BLaER1 treated with 17β-estradiol and CSF1 and Interleukin-3, amounts not matched to agents 10 nM and 100 nM (cell line): ENCODE results near the gene TMEM145.

ENCODE experiments used
- H3K27ac ChIP-seq, 11 experiments: shearing (Covaris generic); formaldehyde crosslinking; 2 replicates each; pipeline ENCODE4 v1.8.1; 2022
- H3K27me3 ChIP-seq, 11 experiments: shearing (Covaris generic); formaldehyde crosslinking; 2 replicates each; pipeline ENCODE4 v1.8.1; 2022
- H3K36me3 ChIP-seq, 11 experiments: shearing (Covaris generic); formaldehyde crosslinking; 2 replicates each; pipeline ENCODE4 v1.8.1; 2022
- H3K4me1 ChIP-seq, 10 experiments: shearing (Covaris generic); formaldehyde crosslinking; 2 replicates each; pipeline ENCODE4 v1.8.1; 2022
- H3K4me2 ChIP-seq, 11 experiments: shearing (Covaris generic); formaldehyde crosslinking; 2 replicates each; pipeline ENCODE4 v1.8.1; 2022
- H3K4me3 ChIP-seq, 10 experiments: shearing (Covaris generic); formaldehyde crosslinking; 2 replicates each; pipeline ENCODE4 v1.8.1; 2022
- H3K9ac ChIP-seq, 11 experiments: shearing (Covaris generic); formaldehyde crosslinking; 2 replicates each; pipeline ENCODE4 v1.8.1; 2022
- H3K9me3 ChIP-seq, 11 experiments: shearing (Covaris generic); formaldehyde crosslinking; replicated peaks in 1 of 11; 2 replicates each; pipeline ENCODE4 v1.8.1; 2022
- H4K20me1 ChIP-seq, 11 experiments: shearing (Covaris generic); formaldehyde crosslinking; 2 replicates each; pipeline ENCODE4 v1.8.1; 2022
- Cebpa-rat ChIP-seq, 11 experiments: shearing (Covaris generic); IDR thresholded peaks; 2 replicates each; pipeline ENCODE4 v1.8.1; 2022

Gene TMEM145

DNA sequence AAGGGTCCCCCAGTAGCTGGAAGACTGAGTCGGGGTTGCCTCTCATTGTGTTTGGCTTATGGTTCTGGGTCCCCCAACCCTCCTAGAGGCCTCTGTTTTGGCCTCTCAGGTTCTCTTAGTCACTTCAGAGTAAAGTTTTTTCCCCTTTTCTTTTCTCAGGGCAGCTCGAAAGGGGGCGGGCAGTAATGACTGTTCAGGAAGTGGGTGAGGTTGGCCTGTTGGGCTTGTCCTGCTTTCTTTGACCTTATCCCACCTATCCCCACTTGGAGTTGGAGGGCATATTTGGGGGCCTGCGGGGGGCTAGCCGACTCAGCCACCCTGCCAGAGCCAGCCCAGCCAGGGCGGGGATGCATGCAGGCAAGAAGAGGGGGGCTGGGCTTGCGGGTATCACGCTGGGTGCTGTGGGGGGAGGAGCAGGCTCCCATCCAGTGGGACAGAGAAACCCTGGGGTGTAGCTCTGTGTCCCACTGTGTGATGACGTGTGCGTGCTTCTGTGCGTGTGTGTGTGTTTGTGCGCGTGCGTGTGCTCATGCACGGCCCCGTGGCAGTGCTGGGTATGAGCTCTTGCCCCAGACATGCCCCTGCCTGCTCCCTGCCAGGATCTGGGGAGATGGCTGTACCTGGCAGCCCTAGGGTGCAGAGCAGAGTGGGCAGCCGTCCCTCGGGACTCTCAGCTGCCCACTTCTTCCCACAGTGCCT lies 42.6 kb upstream of the TMEM145 start:
- peak overlapping the region; percentile 92 to 100 (median 99) for H3K4me2 ChIP-seq
- TF ChIP-seq Cebpa-rat (IDR thresholded peaks at IDR 0.05) = no peak
- H3K9ac ChIP-seq = peak overlapping the region; percentile 82 to 97 (median 90)
- H4K20me1 ChIP-seq = peaks cover 0 to 44% (median 10%) of the 10 kb centered on the region in 11 experiments; a peak in 13 of 22 replicates
- H3K27ac ChIP-seq = peak overlapping the region; percentile 76 to 99 (median 91)
- peaks cover 34 to 61% (median 46%) of the 10 kb centered on the region in 10 experiments for H3K4me1 ChIP-seq
- no peaks in the 10 kb centered on the region for H3K9me3 ChIP-seq
- peak overlapping the region; percentile 61 to 86 (median 72) for H3K4me3 ChIP-seq
- H3K36me3 ChIP-seq = peaks cover 33 to 43% (median 39%) of the 10 kb centered on the region in 11 experiments
- H3K27me3 ChIP-seq = no peaks in the 10 kb centered on the region

DNA sequence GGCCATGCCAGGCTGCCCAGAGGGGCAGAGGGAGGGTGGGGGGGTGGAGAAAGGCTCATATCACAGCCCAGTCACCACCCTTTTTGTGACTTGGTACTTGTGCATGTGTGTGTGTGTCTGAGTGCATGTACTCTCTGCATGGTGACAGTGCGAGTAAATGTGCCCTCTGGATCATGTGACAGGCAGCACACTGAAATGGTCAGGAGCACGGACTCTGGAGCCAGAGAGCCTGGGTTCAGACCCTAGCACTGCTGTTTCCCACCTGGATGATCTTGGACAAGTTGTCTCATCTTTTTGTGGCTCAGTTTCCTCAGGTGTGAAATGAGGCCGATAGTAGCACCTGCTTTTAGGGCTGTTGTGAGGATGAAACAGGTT lies 42.1 kb upstream of the TMEM145 start:
- Histone ChIP-seq H3K27me3 (no peaks in the 10 kb centered on the region), H3K27ac (peak overlapping the region in 10 of 11 experiments; percentile 76 to 99 (median 92); a peak in 21 of 22 replicates), H3K4me1 (peaks cover 35 to 67% (median 50%) of the 10 kb centered on the region in 10 experiments), H3K9me3 (no peaks in the 10 kb centered on the region), H3K4me3 (peak overlapping the region in 9 of 10 experiments; percentile 61 to 86 (median 74); a peak in 17 of 20 replicates), H3K36me3 (peaks cover 33 to 48% (median 44%) of the 10 kb centered on the region in 11 experiments), H3K4me2 (peak overlapping the region; percentile 92 to 100 (median 99)), H4K20me1 (peaks cover 0 to 50% (median 13%) of the 10 kb centered on the region in 11 experiments; a peak in 14 of 22 replicates), H3K9ac (peak overlapping the region; percentile 82 to 97 (median 90); a peak in 20 of 22 replicates)
- no peak for TF ChIP-seq Cebpa-rat (IDR thresholded peaks at IDR 0.05)

DNA sequence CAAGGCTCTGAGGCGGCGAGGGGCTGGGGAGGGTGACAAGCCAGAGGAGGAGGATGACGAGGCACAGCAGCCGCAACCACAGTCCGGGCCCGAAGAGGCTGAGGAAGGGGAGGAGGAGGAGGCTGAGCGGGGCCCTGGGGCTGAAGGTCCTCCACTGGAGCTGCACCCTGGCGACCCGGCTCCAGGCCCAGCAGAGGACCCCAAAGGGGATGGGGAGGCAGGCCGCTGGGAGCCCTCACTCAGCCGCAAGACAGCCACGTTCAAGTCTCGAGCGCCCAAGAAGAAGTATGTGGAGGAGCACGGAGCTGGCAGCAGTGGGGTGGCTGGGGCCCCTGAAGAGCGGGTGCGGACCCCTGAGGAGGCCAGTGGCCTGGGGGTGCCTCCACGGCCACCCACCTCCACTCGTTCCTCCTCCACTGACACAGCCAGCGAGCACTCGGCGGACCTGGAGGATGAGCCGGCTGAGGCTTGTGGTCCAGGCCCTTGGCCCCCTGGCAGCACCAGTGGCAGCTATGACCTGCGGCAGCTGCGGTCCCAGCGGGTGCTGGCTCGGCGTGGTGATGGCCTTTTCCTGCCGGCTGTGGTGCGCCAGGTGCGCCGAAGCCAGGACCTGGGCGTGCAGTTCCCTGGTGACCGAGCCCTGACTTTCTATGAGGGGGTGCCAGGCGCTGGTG lies 41.1 kb upstream of the TMEM145 start:
- Histone ChIP-seq H3K4me2 (peak overlapping the region in 9 of 11 experiments; percentile 94 to 100 (median 99); a peak in 17 of 22 replicates), H3K27me3 (no peaks in the 10 kb centered on the region), H4K20me1 (peaks cover 0 to 59% (median 23%) of the 10 kb centered on the region in 11 experiments; a peak in 14 of 22 replicates), H3K9ac (peak overlapping the region in 9 of 11 experiments; percentile 39 to 97 (median 89); a peak in 10 of 22 replicates), H3K36me3 (peaks cover 38 to 58% (median 44%) of the 10 kb centered on the region in 11 experiments), H3K4me1 (peaks cover 43 to 73% (median 58%) of the 10 kb centered on the region in 10 experiments), H3K4me3 (no peak overlapping the region), H3K9me3 (no peaks in the 10 kb centered on the region), H3K27ac (peak overlapping the region in 9 of 11 experiments; percentile 45 to 99 (median 93); a peak in 13 of 22 replicates)
- TF ChIP-seq Cebpa-rat (IDR thresholded peaks at IDR 0.05) = no peak

DNA sequence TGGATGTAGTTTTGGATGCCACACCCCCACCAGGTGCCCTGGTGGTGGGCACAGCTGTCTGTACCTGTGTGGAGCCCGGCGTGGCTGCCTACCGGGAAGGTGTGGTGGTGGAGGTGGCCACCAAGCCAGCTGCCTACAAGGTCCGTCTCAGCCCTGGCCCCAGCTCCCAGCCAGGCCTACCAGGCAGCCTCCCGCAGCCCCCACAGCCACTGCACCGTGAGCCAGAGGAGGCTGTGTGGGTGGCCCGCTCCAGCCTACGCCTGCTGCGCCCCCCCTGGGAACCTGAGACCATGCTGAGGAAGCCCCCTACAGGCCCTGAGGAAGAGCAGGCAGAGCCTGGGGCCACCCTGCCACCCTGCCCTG lies 40.6 kb upstream of the TMEM145 start:
- Histone ChIP-seq H3K36me3 (peaks cover 38 to 63% (median 45%) of the 10 kb centered on the region in 11 experiments), H3K9ac (peak overlapping the region in 7 of 11 experiments; percentile 9 to 97 (median 82); a peak in 11 of 22 replicates), H3K4me2 (no peak overlapping the region), H4K20me1 (peaks cover under 1 to 65% (median 26%) of the 10 kb centered on the region in 11 experiments; a peak in 16 of 22 replicates), H3K9me3 (no peaks in the 10 kb centered on the region), H3K4me3 (no peak overlapping the region), H3K27ac (peak overlapping the region in 6 of 11 experiments; percentile 45 to 99 (median 96); a peak in 10 of 22 replicates), H3K27me3 (no peaks in the 10 kb centered on the region), H3K4me1 (peaks cover 43 to 73% (median 58%) of the 10 kb centered on the region in 10 experiments)
- no peak for TF ChIP-seq Cebpa-rat (IDR thresholded peaks at IDR 0.05)

DNA sequence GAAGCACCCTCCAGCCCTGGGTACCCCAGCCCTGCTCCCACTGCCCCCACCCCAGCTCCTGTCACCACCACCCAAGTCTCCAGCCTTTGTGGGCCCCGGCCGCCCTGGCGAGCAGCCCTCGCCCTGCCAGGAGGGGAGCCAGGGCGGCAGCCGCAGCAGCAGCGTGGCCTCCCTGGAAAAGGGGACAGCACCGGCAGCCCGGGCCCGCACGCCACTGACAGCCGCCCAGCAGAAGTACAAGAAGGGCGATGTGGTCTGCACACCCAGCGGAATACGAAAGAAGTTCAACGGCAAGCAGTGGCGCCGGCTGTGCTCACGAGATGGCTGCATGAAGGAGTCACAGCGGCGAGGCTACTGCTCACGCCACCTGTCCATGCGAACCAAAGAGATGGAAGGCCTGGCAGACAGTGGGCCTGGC lies 40.1 kb upstream of the TMEM145 start:
- no peaks in the 10 kb centered on the region for H3K9me3 ChIP-seq
- no peak overlapping the region for H3K4me3 ChIP-seq
- TF ChIP-seq Cebpa-rat (IDR thresholded peaks at IDR 0.05) = no peak
- peaks cover 43 to 73% (median 59%) of the 10 kb centered on the region in 10 experiments for H3K4me1 ChIP-seq
- peaks cover 38 to 68% (median 45%) of the 10 kb centered on the region in 11 experiments for H3K36me3 ChIP-seq
- H3K4me2 ChIP-seq = no peak overlapping the region
- H4K20me1 ChIP-seq = peaks cover 5 to 69% (median 31%) of the 10 kb centered on the region in 11 experiments; a peak in 16 of 22 replicates
- H3K27me3 ChIP-seq = no peaks in the 10 kb centered on the region
- peak overlapping the region in 2 of 11 experiments; percentile 97 to 99; a peak in 2 of 22 replicates for H3K27ac ChIP-seq
- H3K9ac ChIP-seq = peak overlapping the region in 6 of 11 experiments; percentile 9 to 97 (median 38); a peak in 6 of 22 replicates

DNA sequence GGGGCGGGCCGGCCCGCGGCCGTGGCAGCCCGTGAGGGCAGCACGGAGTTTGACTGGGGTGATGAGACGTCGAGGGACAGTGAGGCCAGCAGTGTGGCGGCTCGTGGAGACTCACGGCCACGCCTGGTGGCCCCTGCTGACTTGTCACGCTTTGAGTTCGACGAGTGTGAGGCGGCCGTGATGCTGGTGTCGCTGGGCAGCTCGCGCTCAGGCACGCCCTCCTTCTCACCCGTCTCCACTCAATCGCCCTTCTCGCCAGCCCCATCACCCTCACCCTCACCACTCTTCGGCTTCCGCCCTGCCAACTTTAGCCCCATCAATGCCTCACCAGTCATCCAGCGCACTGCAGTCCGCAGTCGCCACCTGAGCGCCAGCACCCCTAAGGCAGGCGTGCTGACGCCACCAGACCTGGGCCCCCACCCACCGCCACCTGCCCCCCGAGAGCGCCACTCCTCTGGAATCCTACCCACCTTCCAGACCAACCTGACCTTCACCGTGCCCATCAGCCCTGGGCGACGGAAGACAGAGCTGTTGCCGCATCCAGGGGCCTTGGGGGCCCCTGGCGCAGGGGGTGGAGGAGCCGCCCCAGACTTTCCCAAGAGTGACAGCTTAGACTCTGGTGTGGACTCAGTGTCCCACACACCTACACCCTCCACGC lies 39.6 kb upstream of the TMEM145 start:
- no peak for TF ChIP-seq Cebpa-rat (IDR thresholded peaks at IDR 0.05)
- Histone ChIP-seq H3K27me3 (no peaks in the 10 kb centered on the region), H3K9ac (peak overlapping the region in 8 of 11 experiments; percentile 9 to 97 (median 60); a peak in 7 of 22 replicates), H3K4me1 (peaks cover 49 to 79% (median 65%) of the 10 kb centered on the region in 10 experiments), H3K4me3 (no peak overlapping the region), H3K9me3 (no peaks in the 10 kb centered on the region), H3K27ac (no peak overlapping the region; a peak in 1 of 22 replicates), H3K4me2 (peak overlapping the region in 2 of 11 experiments; percentile 93 to 100; a peak in 2 of 22 replicates), H3K36me3 (peaks cover 38 to 69% (median 45%) of the 10 kb centered on the region in 11 experiments), H4K20me1 (peaks cover 7 to 75% (median 37%) of the 10 kb centered on the region in 11 experiments; a peak in 17 of 22 replicates)

DNA sequence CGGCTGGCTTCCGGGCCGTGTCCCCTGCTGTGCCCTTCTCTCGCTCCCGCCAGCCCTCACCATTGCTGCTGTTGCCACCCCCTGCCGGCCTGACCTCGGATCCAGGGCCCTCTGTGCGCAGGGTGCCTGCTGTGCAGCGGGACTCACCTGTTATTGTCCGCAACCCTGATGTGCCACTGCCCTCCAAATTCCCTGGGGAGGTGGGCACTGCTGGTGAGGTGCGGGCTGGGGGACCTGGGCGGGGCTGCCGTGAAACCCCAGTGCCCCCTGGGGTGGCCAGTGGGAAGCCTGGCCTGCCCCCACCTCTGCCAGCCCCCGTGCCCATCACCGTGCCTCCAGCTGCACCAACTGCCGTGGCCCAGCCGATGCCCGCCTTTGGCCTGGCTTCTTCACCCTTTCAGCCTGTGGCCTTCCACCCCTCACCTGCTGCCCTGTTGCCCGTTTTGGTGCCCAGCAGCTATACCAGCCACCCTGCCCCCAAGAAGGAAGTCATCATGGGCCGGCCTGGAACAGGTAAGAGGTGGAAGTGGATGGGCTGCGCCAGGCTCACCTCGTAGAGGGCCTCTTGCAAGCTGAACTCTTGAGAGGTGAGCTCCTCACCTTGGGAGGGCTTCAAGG lies 38.9 kb upstream of the TMEM145 start:
- Histone ChIP-seq H3K9me3 (no peaks in the 10 kb centered on the region), H3K4me3 (no peak overlapping the region), H3K27me3 (no peaks in the 10 kb centered on the region), H3K4me1 (peaks cover 55 to 85% (median 71%) of the 10 kb centered on the region in 10 experiments), H3K36me3 (peaks cover 38 to 69% (median 45%) of the 10 kb centered on the region in 11 experiments), H3K4me2 (peak overlapping the region in 4 of 11 experiments; percentile 5 to 100 (median 96); a peak in 7 of 22 replicates), H3K27ac (no peak overlapping the region), H3K9ac (peak overlapping the region in 9 of 11 experiments; percentile 9 to 80 (median 35); a peak in 9 of 22 replicates), H4K20me1 (peaks cover 7 to 81% (median 43%) of the 10 kb centered on the region in 11 experiments; a peak in 17 of 22 replicates)
- TF ChIP-seq Cebpa-rat (IDR thresholded peaks at IDR 0.05) = no peak

DNA sequence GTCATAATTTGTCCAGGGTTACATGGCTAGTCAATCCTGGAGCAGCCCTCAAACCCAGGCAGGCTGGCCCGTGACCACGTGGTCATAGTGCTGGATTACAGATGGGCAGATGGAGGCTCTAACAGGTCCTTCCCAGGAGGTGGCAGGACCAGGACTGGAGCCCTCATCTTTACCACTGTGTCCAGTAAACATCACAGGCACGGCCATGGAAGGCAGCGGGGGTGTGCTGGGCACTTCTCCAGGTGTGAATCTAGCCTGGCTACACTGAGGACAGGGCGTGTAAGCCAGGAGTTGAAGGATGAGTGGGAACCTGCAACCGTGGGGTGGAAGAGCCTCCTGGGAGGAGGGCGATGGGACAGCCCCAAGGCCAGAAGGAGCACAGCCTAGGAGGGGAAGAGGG lies 38.0 kb upstream of the TMEM145 start:
- H3K4me1 ChIP-seq = peaks cover 55 to 85% (median 75%) of the 10 kb centered on the region in 10 experiments
- peak overlapping the region in 6 of 11 experiments; percentile 12 to 100 (median 93); a peak in 9 of 22 replicates for H3K4me2 ChIP-seq
- TF ChIP-seq Cebpa-rat (IDR thresholded peaks at IDR 0.05) = no peak
- peaks cover 7 to 90% (median 47%) of the 10 kb centered on the region in 11 experiments; a peak in 17 of 22 replicates for H4K20me1 ChIP-seq
- peaks cover 38 to 69% (median 45%) of the 10 kb centered on the region in 11 experiments for H3K36me3 ChIP-seq
- H3K4me3 ChIP-seq = no peak overlapping the region
- no peaks in the 10 kb centered on the region for H3K9me3 ChIP-seq
- no peak overlapping the region; a peak in 1 of 22 replicates for H3K27ac ChIP-seq
- H3K9ac ChIP-seq = peak overlapping the region in 10 of 11 experiments; percentile 7 to 80 (median 32); a peak in 10 of 22 replicates
- H3K27me3 ChIP-seq = no peaks in the 10 kb centered on the region
